ENCODE data around the gene OCIAD1.

GRCh38 chr4:48798117-48798516 is 32.8 kb upstream of the OCIAD1 start:
- no peak for TF ChIP-seq CTCF (IDR thresholded peaks at IDR 0.05)
- TF ChIP-seq POLR2A (IDR thresholded peaks at IDR 0.05), result no peak
- no peak for TF ChIP-seq EP300 (IDR thresholded peaks at IDR 0.05; ENCODE audit: low read depth)
- TF ChIP-seq POLR2AphosphoS5 (IDR thresholded peaks at IDR 0.05), result no peak
